Gastroesophageal sphincter (tissue), 3 donors: ENCODE measurements around the gene PLEKHO2.

Experiments
- CTCF ChIP-seq, 4 experiments: fragments of 200-600 bp in 2 of 4; fragments of 450-650 bp in 2 of 4; sonication (generic) in 1 of 4; IDR thresholded peaks; one replicate each; pipeline ENCODE4 v1.5.1; 2017 to 2019; ENCODE audit warnings: antibody characterized with exemption in 4 of 4, mild to moderate bottlenecking in 2 of 4, moderate library complexity in 2 of 4
- POLR2AphosphoS5 ChIP-seq: sonication (generic); formaldehyde crosslinking; IDR thresholded peaks from one replicate; pipeline ENCODE4 v1.6.1; 2017; ENCODE audit warnings: antibody characterized with exemption

- TF ChIP-seq CTCF (IDR thresholded peaks at IDR 0.05) (no peak), POLR2AphosphoS5 (no peak)
Observed at GRCh38 chr15:64916365-64916764, 74.7 kb downstream of the PLEKHO2 start.
